Thyroid gland (tissue), 4 donors: Measurements from ENCODE around the gene HSPA9. TPM values are rescaled to one million over a fixed set of nuclear protein-coding genes. Genes with fewer than 3 reads are reported as not detected.
"Not testable (repeated sequence)": the region's sequence is repeated elsewhere in the genome, so short reads cannot be mapped to it uniquely, and the experiment has no call there.

Experiments used
- DNase-seq, 2 donors: peaks; one replicate each; pipeline ENCODE4 v3.0.0-alpha.2; 2019
- H3K27ac ChIP-seq, 3 donors: fragments of 200-600 bp; sonication (generic); 1 replicate in 2 of 3; 2 replicates in 1 of 3; pipeline ENCODE4 v1.5.1; 2016 to 2019; ENCODE audit warnings: mild to moderate bottlenecking in 1 of 3, moderate library complexity in 1 of 3
- H3K27me3 ChIP-seq: fragments of 200-600 bp; sonication (generic); one replicate; pipeline ENCODE4 v1.5.1; 2019
- H3K36me3 ChIP-seq, 2 donors: fragments of 200-600 bp; sonication (generic); one replicate each; pipeline ENCODE4 v1.5.1; 2016 to 2019
- H3K4me1 ChIP-seq, 2 donors: fragments of 200-600 bp; sonication (generic); one replicate each; pipeline ENCODE4 v1.5.1; 2017 to 2019
- H3K4me3 ChIP-seq, 3 donors: fragments of 200-600 bp; sonication (generic); replicated peaks in 1 of 3; 1 replicate in 2 of 3; 2 replicates in 1 of 3; pipeline ENCODE4 v1.5.1; 2016; ENCODE audit warnings: mild to moderate bottlenecking in 1 of 3
- H3K9me3 ChIP-seq: fragments of 200-600 bp; sonication (generic); one replicate; pipeline ENCODE4 v1.5.1; 2017
- CTCF ChIP-seq, 6 experiments: fragments of 200-600 bp in 3 of 6; fragments of 450-650 bp in 3 of 6; sonication (generic) in 3 of 6; IDR thresholded peaks; one replicate each; pipeline ENCODE4 v1.5.1; 2016 to 2019; ENCODE audit warnings: antibody characterized with exemption in 6 of 6, mild to moderate bottlenecking in 2 of 6, inconsistent platforms in 1 of 6, moderate library complexity in 1 of 6
- POLR2A ChIP-seq, 2 donors: fragments of 450-650 bp; IDR thresholded peaks; one replicate each; pipeline ENCODE4 v1.6.1; 2017; ENCODE audit warnings: antibody characterized with exemption in 2 of 2, mild to moderate bottlenecking in 2 of 2, moderate library complexity in 1 of 2
- WGBS, 2 donors: methylation state at CpG; one replicate each; pipeline ENCODE4 v1.1.5; 2017; 5-methylcytosine and 5-hydroxymethylcytosine counted together
- intact Hi-C: fragments of 100-400 bp; cut with DNase I; formaldehyde crosslinking; loops from one replicate; pipeline ENCODE4 v1.15.1; 2023
- small RNA-seq: library from RNA; depleted of rRNA; stranded (forward); fragments of <200 nt; gene quantifications from one replicate; pipeline ENCODE3, GENCODE V24; 2016
- total RNA-seq, 4 donors: library from RNA; depleted of rRNA; stranded (reverse); fragments of >200 nt; gene quantifications; one replicate each; pipeline ENCODE4 v1.2.3, GENCODE V29; 2016

HSPA9 gene
- total RNA-seq, 4 donors from 2014 or later = 253 to 556 (median 406) TPM

GRCh38 chr5:138514021-138514420, 61.2 kb downstream of the HSPA9 start:
- no peaks in the 10 kb centered on the region for H3K9me3 ChIP-seq
- peaks cover 16 to 21% of the 10 kb centered on the region in 2 donors for H3K4me1 ChIP-seq
- no peak overlapping the region for H3K27ac ChIP-seq
- H3K4me3 ChIP-seq = no peak overlapping the region
- no peak for DNase-seq
- WGBS, 2 donors = 100% methylated on average over 1 of the region's 1 CpG
- H3K27me3 ChIP-seq = no peaks in the 10 kb centered on the region
- intact Hi-C loops = no loop called here
- peaks cover 37 to 39% of the 10 kb centered on the region in 2 donors for H3K36me3 ChIP-seq
- TF ChIP-seq POLR2A (IDR thresholded peaks at IDR 0.05) (no peak), CTCF (IDR thresholded peaks at IDR 0.05) (no peak)

GRCh38 chr5:138508958-138509357, 66.2 kb downstream of the HSPA9 start:
- WGBS, 2 donors = 24 to 48% methylated on average over 3 of the region's 3 CpGs
- Histone ChIP-seq H3K4me3 (no peak overlapping the region), H3K27ac (peak overlapping the region; percentile 15 to 69 (median 21)), H3K36me3 (peaks cover 24 to 36% of the 10 kb centered on the region in 2 donors), H3K4me1 (peaks cover 15 to 28% of the 10 kb centered on the region in 2 donors), H3K9me3 (no peaks in the 10 kb centered on the region), H3K27me3 (no peaks in the 10 kb centered on the region)
- TF ChIP-seq POLR2A (IDR thresholded peaks at IDR 0.05) (no peak), CTCF (IDR thresholded peaks at IDR 0.05) (no peak)
- intact Hi-C loops = no loop called here
- no peak for DNase-seq

GRCh38 chr5:138507485-138507884, 67.7 kb downstream of the HSPA9 start:
- H3K4me3 ChIP-seq, intact Hi-C loops, H3K9me3 ChIP-seq, H3K27ac ChIP-seq, DNase-seq, H3K27me3 ChIP-seq: not testable (repeated sequence)
- 94 to 96% methylated on average over 8 of the region's 8 CpGs for WGBS, 2 donors
- peaks cover 25 to 41% of the 10 kb centered on the region in 2 donors for H3K4me1 ChIP-seq
- peaks cover 18 to 28% of the 10 kb centered on the region in 2 donors for H3K36me3 ChIP-seq

GRCh38 chr5:138506370-138507306, 68.6 kb downstream of the HSPA9 start:
- no peaks in the 10 kb centered on the region for H3K9me3 ChIP-seq
- 92 to 93% methylated on average over 10 of the region's 10 CpGs for WGBS, 2 donors
- H3K4me3 ChIP-seq = no peak overlapping the region
- no peak for DNase-seq
- no peaks in the 10 kb centered on the region for H3K27me3 ChIP-seq
- H3K4me1 ChIP-seq = peaks cover 26 to 49% of the 10 kb centered on the region in 2 donors
- TF ChIP-seq CTCF (IDR thresholded peaks at IDR 0.05) = no peak
- TF ChIP-seq POLR2A (IDR thresholded peaks at IDR 0.05) = no peak
- intact Hi-C loops = no loop called here
- H3K36me3 ChIP-seq = peaks cover 14 to 26% of the 10 kb centered on the region in 2 donors
- no peak overlapping the region for H3K27ac ChIP-seq

- Histone ChIP-seq H3K36me3 (peaks cover 7 to 16% of the 10 kb centered on the region in 2 donors), H3K4me3 (no peak overlapping the region), H3K27me3 (no peaks in the 10 kb centered on the region), H3K9me3 (no peaks in the 10 kb centered on the region), H3K27ac (peak overlapping the region in 2 of 3 donors; percentile 44 to 52), H3K4me1 (peaks cover 26 to 49% of the 10 kb centered on the region in 2 donors)
- intact Hi-C loops = loop anchor here (2.0 kb wide), 1 partner anchor 54 kb away; no protein-coding TSS in a partner anchor
- TF ChIP-seq CTCF (IDR thresholded peaks at IDR 0.05) = no peak
- TF ChIP-seq POLR2A (IDR thresholded peaks at IDR 0.05) = no peak
- peak; percentile 81 to 85 for DNase-seq
- WGBS, 2 donors = 10 to 14% methylated on average over 3 to 4 of the region's 4 CpGs
Observed at GRCh38 chr5:138504799-138505198, 70.4 kb downstream of the HSPA9 start.

Small RNA genes within 50 kb of the gene (small RNA-seq; reads per million reads assigned to genes)
- gene RF00154 = 66.9 reads per million, percentile 96 among the genes with 10 or more reads in this experiment
- gene RF01210 = not detected
- 410 reads per million, percentile 98 among the genes with 10 or more reads in this experiment for gene SNORD63

Other genes starting within 250 kb of the HSPA9 start
- gene CDC25C, start 243.6 kb downstream of the HSPA9 start, total RNA-seq = under 1 TPM in 1 of 4 donors, not detected in 3; 0.27 TPM
- 10 to 100 TPM; 17.8 to 32.4 (median 20.7) TPM for gene FAM53C, start 237.1 kb downstream of the HSPA9 start, total RNA-seq
- 10 to 100 TPM; 64.8 to 89.4 (median 75.6) TPM for gene KDM3B, start 222.7 kb downstream of the HSPA9 start, total RNA-seq
- 1 to 10 TPM in 2 of 4 donors, under 1 TPM in 1, not detected in 1; 0.54 to 3.6 (median 2.0) TPM for gene REEP2, start 136.3 kb downstream of the HSPA9 start, total RNA-seq
- 10 to 100 TPM in 3 of 4 donors, 1 to 10 TPM in 1; 5.1 to 72.3 (median 15.3) TPM for gene EGR1, start 109.9 kb downstream of the HSPA9 start, total RNA-seq
- 10 to 100 TPM; 64.9 to 84.9 (median 80.4) TPM for gene ETF1, start 32.2 kb downstream of the HSPA9 start, total RNA-seq
- 100 to 1,000 TPM; 256 to 405 (median 341) TPM for gene CTNNA1, start 178.0 kb upstream of the HSPA9 start, total RNA-seq